ENCODE data around the gene KIF18A.
A peak's percentile ranks its signal among the peaks of the same experiment; 100 is the strongest.
"Not testable (repeated sequence)": the region's sequence is repeated elsewhere in the genome, so short reads cannot be mapped to it uniquely, and the experiment has no call there.

Gene KIF18A

DNA sequence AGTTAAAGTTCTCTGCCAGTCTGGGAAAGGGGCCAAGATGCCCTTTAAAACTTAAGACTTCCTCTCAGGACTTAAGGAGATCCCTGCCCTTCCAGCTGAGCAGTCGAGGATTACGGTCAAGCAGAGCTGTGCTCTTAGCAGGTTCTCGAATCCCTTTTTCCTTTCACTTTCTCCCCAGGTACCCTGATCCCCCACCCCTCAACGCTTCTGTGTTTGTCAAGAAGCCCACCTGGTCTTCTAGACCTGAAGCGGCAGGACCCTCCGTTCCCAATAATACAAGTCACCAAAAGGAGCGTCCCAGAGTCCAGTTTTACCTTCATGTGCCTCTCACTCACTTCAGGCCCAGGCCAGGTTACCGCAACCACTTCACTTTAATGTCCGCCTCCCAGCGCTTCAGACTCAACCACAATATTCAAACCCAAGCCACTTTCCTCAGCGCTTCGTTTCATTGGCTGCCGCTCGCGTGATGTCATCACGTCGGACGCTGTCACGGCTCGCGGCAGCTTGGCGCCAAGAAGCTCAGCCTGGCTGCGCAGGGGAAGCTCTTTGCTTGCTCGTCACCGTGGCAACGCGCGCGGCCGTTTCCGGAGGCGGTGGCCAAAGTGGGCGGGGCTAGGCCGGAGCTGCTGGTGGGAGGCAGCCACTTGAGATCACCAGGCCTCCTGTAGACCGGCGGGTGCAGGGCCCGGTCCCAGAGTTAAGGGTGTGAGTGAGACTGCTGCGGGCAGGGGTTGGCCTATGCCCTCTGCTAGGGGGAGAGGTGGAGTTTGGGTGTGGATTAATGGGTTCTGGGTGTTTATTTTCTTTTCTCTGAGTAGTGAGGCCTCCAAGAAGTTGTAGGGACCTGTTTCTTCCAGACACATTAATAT lies at the start of gene KIF18A, which contains the start of gene METTL15:
Gene KIF18A, minus strand, starts transcription at position 407 of the 869 bp plus-strand sequence. CDS start 10,209 bp downstream, outside the sequence.
Gene METTL15, plus strand, starts transcription at position 639 of the 869 bp plus-strand sequence. CDS start 4,947 bp downstream, outside the sequence.
- DNase-seq (ENCODE audit: low read depth): peak; percentile 99

DNA sequence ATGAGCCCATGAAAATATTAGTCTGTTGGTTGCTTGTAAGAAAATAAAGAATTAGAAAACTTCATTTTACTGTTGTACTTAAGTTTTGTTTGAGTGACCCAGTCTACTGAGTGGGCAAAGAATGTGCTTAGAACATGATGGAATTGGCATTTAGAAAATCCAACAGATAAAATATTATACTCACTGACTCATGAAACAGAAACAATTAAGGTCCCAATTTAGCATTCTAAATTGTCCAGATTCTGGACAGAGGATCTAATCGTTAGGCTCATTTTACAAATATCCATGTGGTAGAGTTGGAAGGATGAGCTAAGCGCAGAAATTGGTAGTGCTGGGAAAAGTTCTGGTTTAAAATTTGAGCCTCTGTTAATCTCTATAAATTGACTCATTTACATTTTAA lies 45.6 kb upstream of the KIF18A start:
- DNase-seq (ENCODE audit: low read depth): no peak

DNA sequence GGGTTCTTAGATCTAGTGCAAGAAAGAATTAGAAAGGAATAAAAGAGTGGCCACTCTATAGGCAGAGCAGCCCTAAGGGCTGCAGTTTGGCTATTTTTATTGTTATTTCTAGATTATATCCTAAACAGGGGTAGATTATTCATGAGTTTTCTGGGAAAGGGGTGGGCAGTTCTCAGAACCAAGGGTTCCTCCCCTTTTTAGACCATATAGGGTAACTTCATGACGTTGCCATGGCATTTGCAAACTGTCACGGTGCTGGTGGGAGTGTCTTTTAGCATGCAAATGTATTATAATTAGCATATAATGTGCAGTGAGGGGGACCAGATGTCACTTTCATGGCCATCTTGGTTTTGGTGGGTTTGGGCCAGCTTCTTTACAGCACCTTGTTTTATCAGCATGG lies 44.8 kb upstream of the KIF18A start:
- no peak for DNase-seq (ENCODE audit: low read depth)

DNA sequence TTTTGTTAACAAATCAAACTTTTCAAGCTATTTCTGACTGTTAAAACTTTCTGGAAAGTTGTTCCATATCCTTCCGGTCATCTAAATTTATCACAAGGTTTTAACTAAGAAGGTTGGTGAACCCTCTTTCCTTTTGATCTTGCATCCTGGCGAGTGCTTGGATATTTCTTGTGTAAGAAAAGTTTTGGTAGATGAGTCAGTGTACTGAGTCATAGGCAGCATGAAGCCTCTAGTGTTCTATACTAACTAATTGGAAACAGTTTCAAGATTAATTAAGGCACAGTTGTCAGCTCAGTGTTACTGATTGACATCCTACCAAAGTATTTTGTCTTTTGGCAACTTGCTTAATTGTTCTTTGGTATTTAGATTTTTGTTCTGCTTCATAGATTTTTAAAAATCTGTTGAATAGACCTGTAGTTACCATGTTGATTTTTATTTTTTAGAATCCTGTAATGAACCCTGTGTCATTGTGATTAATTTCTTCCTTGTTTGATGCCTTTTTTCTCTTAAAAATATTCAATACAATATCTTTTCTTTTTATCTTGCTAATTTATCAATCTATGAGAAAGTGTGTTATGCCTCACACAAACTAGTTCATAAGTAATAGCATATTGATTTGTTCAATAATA lies 38.3 kb upstream of the KIF18A start:
- peak; percentile 88 for DNase-seq (ENCODE audit: low read depth)

DNA sequence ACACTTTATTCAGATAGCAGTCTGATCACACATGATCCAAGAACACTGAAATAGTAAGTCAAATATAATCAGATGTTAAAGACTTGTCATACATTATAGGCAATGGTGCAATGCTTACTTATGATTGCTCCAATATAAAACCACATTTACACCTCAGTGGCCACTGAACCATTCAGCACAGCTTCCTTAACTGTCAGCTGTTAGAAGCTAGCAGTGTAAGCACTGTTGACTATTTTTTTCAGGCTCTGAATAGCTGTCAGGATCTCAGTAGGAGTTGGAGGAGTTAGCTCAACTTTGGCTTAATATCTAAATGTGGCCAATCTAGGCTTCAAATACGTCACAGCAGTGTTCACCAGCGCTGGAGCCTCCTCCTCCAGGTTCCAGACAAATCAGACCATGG lies 36.9 kb upstream of the KIF18A start:
- peak; percentile 18 for DNase-seq (ENCODE audit: low read depth)

DNA sequence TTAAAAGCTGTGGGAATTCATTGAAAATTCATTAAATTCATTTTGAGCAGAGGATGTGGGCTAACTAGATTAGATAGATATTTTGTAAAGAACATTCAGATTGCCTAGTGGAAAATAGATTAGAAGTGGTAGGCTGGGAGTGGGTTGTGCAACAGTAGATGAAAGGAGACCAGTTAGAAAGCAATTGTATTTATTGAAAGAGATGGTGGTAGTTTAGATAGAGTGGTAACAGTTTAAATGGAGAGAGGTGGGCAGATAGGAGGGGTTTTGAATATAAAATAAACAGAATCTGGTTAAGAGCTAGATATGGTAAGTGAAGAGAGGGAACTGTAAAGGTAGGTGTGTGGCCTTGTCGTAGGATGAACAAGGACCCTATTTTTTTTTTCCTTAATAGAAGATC lies 34.8 kb upstream of the KIF18A start:
- DNase-seq (ENCODE audit: low read depth): peak; percentile 13

DNA sequence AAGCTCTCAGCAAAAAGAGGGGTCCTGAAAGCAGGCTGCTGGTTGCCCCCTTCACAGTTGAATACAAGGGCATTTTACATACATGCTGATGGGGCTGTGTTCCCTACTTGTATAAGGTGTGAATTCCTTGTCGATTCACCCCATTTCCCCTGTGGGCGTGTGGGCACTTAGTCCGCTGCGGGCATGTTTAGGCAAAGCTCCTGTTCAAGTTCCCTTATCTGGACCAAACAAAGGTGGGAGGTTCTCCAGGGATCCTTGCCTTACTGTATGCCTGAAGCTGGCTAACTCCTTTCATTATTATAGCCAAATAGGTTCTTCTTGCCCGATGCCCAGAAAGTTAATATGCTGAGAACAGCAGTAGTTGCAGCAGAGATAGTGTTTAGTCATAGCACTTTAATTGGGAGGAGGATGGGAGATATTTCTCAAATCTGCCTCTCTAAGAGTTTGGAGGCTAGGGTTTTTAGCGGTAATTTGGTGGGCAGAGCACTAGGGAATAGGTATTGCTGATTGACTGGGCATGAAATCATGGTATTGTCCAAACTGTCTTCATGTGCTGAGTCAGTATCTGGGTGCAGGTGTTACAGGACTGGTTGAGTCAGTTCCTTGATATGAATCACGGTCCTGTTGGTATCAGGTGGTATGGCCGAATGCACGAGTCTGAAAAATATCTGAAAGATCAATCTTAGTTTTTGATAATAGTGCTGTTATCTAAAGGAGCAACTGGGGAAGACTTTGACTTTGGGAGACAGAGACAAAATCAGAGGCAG lies 32.9 kb upstream of the KIF18A start:
- no peak for DNase-seq (ENCODE audit: low read depth)

DNA sequence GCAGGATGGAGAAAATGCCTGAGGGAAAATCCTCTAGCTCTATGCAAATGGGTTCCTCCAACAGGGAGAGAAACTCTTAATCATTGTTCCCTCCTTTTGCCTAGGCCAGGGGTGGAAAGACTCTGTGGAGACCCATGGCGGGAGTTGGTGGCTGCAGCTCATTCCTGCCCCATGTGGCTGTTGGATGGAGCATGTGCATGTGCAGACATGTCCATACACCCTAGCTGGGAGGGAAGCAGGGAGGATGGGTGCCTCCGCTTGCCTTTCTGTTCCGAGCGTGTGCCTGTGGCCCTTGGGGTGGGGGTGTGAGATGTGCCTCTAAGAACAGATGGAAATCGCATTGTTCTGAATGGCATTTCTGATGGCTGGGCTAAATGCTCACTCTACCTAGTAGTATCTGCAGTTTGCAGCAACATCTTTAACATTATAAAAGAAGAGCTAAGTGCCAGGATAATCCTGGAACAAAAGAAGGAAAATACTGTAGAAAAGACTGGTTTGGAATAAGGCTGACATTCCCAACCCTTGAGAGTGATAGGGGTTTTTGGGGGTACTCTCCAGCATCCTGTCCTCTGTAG lies 32.0 kb upstream of the KIF18A start:
- DNase-seq (ENCODE audit: low read depth): no peak

DNA sequence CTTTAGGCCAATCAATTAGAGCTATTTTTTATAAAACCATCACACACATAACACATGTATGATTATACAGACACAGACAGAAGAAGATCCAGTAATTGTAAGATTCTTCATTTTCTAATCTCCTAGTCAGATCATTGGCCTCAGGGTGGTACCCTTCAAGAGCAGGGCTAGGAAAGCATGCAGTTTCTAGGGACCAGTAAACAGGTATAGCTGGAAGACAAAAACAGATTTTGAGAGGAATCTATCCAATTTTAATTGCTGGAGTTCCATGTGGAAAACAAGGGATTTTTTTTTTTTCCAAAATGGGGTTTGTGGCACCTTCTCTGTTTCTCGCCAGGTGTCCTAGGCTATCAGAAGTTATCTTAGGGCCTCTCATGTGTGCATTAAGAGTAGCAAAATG lies 29.9 kb upstream of the KIF18A start:
- peak; percentile 35 for DNase-seq (ENCODE audit: low read depth)

DNA sequence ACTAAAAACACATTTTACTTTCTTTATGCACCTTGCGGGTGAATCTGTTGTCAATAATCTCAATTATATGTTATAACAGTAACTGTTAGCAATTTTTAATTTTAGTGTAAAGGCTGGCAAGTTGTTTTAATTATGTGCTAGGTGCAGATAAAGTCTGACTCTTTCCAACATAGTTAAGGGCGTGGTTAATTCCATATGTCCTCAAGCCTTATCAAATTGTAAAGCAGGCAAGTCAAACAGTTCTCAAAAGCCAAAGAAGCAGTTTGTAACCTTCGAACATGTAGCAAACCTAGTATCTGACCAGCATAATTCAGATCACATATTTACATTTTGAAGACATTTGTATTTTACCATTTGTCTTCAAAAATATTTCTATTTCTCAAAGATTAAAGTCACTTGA lies 29.4 kb upstream of the KIF18A start:
- DNase-seq (ENCODE audit: low read depth): no peak

DNA sequence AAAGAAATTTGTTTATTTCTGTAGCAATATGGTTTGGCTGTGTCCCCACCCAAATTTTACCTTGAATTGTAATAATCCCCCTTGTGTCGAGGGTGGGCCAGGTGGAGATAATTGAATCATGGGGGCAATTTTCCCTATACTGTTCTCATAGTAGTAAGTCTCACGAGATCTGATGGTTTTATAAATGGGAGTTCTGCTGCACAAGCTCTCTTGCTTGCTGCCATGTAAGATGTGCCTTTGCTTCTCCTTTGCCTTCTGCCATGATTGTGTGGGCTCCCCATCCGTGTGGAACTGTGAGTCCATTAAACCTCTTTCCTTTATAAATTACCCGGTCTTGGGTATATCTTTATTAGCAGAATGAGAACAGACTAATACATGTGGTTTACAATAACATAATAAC lies 28.2 kb upstream of the KIF18A start:
- not testable (repeated sequence) for DNase-seq (ENCODE audit: low read depth)

DNA sequence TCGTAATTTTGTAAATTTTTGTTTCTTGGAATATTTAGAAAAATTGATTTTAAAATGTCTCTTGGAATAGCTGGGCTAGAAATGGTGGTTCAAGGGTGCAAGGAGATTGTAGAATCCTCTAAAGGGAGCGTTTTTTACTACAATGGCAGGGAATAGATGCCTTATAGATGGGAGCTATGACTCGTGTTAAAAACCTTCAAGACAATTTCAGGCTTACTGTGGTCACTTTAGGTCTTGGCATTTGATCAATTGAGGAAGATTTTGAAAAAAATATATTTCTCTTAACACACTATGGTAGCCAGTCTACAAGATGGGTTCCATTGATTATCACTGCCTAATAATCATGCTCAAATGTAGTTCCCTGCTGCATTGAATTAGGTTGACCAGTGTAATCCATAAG lies 25.2 kb upstream of the KIF18A start:
- DNase-seq (ENCODE audit: low read depth): no peak

DNA sequence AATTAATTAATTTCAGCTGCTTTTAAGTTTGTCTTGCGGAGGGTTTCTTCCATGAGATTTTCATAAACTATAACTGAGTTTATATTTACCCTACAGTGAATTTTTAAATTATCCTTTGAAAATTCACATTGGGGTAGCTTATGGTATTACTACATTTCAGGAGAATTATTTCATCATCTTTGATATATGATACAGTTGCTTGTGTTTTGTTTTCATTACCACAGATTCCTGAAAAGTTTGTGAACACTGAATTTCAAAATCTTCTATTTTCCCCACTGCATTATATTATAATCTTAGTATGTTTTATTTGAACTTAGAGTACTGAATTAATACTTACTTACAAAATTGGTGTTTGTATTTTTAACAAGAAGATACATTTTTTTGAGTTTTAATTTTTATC lies 24.6 kb upstream of the KIF18A start:
- peak; percentile 50 for DNase-seq (ENCODE audit: low read depth)

DNA sequence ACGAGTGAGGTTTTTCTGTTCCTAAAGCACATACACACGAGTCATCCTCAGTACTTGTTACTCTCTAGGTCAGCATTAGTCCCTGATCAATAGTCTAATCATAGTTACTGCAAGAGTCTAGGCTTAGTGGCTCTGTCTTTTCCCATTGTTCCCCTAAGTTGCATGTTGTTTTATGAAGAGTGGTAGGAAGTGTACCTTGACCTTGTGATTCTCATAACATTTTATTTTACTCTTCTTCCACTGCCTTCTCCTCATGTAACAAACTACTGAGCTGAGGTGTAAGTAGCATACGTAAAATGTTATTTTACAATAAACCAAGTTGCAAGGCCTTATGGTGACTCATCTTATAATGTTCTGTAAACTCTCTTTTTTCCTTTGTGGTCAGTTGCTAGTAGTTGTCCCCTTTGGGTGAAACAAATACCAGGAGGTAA lies 15.2 kb upstream of the KIF18A start:
- peak; percentile 64 for DNase-seq (ENCODE audit: low read depth)

DNA sequence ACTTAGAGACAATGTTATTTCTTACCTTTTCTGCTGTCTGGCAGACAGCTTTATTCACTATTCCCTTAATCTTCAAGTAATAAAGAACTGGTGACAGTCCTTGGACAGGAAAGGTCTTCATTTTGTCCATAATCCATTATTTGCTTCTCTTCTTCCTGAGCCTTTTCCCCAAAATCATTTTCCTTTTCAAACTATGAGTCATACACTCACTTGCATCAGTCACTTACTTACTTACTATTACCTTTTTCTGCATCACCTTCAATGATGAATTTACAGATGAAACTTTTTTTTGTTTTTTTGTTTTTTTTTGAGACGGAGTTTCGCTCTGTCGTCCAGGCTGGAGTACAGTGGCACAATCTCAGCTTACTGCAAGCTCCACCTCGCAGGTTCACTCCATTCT lies 9.8 kb upstream of the KIF18A start:
- no peak for DNase-seq (ENCODE audit: low read depth)

DNA sequence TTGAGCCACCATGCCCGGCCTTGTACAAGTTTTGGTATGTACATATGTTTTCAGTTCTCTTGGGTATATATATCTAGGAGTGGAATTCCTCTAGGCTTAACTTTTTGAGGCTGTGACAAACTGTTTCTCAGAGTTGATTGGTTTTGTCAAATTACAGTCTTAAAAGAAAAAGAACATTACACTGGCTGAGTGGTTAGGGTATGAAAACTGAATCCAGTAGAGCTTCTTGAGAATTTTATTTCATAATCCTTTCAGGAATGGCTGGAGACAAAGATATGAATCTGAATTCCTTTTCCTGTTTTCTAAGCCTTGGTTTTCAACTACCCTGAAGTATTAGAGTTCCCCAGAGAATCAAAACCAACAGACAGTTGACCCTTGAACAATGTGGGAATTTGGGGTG lies 6.8 kb upstream of the KIF18A start:
- peak; percentile 29 for DNase-seq (ENCODE audit: low read depth)

DNA sequence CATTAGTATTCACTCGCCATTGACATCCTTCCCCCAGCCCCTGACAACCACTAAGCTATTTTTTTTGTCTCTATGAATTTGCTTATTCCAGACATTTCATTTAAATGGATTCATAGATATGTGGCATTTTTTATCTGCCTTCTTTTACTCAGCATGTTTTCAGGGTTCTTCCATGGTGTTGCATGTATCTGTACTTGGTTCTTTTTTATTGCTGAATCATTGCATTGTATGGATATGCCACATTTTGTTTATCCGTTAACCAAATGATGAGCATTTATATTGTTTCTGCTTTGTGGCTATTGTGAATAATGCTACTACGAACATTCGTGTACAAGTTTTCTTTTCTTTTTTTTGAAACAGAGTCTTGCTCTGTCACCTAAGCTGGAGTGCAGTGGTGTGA lies 6.2 kb upstream of the KIF18A start:
- DNase-seq (ENCODE audit: low read depth): no peak

DNA sequence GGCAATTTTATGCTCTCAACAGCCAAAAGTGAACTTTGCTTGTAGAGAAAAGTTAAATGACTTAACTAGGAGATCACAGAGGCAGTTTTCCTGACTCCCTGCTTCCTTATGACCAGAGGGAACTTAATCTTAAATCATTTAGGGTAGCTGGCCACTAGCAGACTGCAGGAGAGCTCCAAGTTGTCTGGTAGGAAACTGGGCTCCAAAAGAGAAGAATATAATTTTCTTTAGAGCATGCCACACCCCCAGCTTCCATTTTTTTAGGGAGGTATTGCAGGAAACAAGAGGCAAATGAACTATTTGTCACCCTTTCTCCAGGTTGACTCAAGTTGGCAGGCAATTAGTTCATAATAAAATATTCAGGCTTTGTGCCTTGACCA lies 2.9 kb upstream of the KIF18A start:
- no peak for DNase-seq (ENCODE audit: low read depth)

DNA sequence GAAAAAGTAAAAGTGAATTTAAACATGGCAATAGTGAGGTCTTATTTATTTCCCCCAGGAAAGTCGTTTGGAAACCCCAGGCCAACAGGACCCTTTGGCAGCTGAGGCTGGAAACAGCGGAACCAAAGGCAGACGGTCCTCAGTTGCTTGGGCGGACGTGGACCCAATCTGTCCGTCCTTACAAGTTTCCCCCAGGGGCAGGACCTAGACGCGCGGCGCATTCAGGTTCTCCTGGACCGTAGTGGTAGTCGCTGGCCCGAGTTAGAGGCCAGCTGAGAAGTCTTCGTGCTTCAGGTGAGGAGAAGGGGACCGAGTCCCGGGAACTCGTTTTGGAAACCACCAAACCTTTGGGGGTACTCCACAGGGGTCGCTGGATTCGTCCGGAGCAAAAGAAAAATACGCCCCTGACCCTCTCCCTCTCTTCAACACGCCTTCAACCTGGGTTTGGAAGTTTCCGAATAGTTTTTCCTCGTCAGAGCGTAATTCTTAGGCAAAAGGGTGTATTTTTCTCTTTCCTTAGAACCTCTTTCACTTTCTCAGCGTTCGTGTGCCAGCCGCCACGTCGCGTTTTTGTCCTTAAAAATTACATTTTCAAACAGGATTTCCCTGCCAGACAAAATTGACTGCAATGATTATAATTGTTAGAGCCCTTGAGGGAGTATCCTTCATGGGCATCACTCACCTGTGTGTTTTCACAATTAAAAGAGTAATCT lies 2.3 kb upstream of the KIF18A start:
- DNase-seq (ENCODE audit: low read depth): peak; percentile 80

DNA sequence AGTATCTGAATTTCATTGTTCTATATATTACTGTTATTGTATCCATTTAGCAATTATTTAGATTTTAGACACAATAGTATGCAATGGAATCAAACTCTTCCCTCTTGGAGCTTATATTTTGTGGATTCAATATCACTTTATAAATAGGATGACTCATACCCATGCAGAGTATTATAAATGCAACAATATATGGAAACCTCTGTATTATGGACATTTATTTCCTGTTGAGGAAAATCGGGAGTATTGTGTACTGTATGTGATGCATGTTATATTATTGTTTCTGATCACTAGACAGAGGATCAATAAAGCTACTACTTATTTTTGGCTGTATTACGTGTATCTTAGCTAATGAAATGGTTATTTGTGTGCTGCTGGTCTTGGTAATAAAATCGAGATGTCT lies 1.0 kb upstream of the KIF18A start:
- no peak for DNase-seq (ENCODE audit: low read depth)

DNA sequence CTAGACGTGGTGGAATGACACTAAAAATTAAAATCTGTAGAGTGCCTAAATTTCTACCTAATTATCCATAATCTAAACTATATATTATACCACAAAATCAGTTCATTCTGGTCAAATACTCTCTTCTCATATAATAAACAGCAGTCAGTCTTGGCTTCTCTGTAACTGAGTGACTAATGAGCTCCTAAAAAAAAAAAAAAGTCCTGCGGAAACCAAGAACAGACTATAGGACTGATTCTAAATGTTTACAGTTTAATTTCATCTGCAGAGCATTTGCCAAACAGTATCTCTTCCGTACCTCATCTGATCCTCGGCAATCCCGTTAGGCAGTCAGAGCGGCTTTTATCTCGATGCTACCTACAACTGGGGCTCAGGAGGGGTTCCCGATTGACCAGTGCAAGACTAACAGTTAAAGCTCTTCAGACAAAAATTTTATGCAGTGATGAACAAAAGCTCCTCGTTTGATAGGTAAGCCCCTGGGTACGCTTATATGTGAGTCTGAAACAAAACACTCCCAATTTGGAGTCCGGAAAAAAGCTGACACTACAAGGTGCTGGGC lies 686 bp downstream of the KIF18A start:
- DNase-seq (ENCODE audit: low read depth): peak; percentile 40
